Effector memory CD8-positive, alpha-beta T cell (primary cell): ENCODE data around the gene ZNF800.

ENCODE experiments used
- ATAC-seq: fragments of 150-1000 bp; cut with Tn5 transposase; replicated peaks from 2 replicates; pipeline ENCODE4 v1.10.0; 2021; ENCODE audit warnings: mild to moderate bottlenecking, moderate library complexity
- DNase-seq, 3 experiments: peaks; one replicate each; pipeline ENCODE4 v3.0.0; 2021
- H3K27ac Mint-ChIP-seq, 2 donors: one replicate each; pipeline ENCODE4 v1.8.0; 2022; ENCODE audit warnings: mild to moderate bottlenecking in 2 of 2, mixed read lengths in 2 of 2, moderate library complexity in 2 of 2
- H3K27me3 Mint-ChIP-seq, 2 donors: one replicate each; pipeline ENCODE4 v1.8.0; 2022; ENCODE audit warnings: mixed read lengths in 2 of 2
- H3K36me3 Mint-ChIP-seq: one replicate; pipeline ENCODE4 v1.8.0; 2022; ENCODE audit warnings: mild to moderate bottlenecking, moderate library complexity, mixed read lengths; ENCODE audit not compliant: insufficient read depth
- H3K4me1 Mint-ChIP-seq, 2 donors: one replicate each; pipeline ENCODE4 v1.8.0; 2022; ENCODE audit warnings: low read depth in 2 of 2, mixed read lengths in 2 of 2
- H3K4me3 Mint-ChIP-seq, 2 donors: one replicate each; pipeline ENCODE4 v1.8.0; 2022; ENCODE audit warnings: mild to moderate bottlenecking in 2 of 2, mixed read lengths in 2 of 2, moderate library complexity in 2 of 2
- H3K9me3 Mint-ChIP-seq, 2 donors: one replicate each; pipeline ENCODE4 v1.8.0; 2022; ENCODE audit warnings: mixed read lengths in 2 of 2

Gene ZNF800

GRCh38 chr7:127382301-127383085, 10.0 kb downstream of the ZNF800 start:
- Mint-ChIP-seq H3K4me3 (peak overlapping the region in 1 of 2 donors; percentile 40), H3K27ac (peak overlapping the region in 1 of 2 donors; percentile 48)

GRCh38 chr7:127380479-127380878, 12.0 kb downstream of the ZNF800 start:
- peaks cover 48 to 60% of the 10 kb centered on the region in 2 donors for H3K4me1 Mint-ChIP-seq
- DNase-seq, result no peak
- H3K4me3 Mint-ChIP-seq, result peak overlapping the region; percentile 53 to 58
- H3K27me3 Mint-ChIP-seq, result no peaks in the 10 kb centered on the region
- no peaks in the 10 kb centered on the region for H3K9me3 Mint-ChIP-seq
- peak overlapping the region; percentile 65 to 87 for H3K27ac Mint-ChIP-seq
- H3K36me3 Mint-ChIP-seq, result peaks cover 50% of the 10 kb centered on the region
- no peak for ATAC-seq

More at GRCh38 chr7:127382301-127383085, 10.0 kb downstream of the ZNF800 start:
- H3K27me3 Mint-ChIP-seq, result no peaks in the 10 kb centered on the region
- H3K36me3 Mint-ChIP-seq, result peaks cover 50% of the 10 kb centered on the region
- no peak for ATAC-seq
- DNase-seq, result no peak
- peaks cover 47 to 64% of the 10 kb centered on the region in 2 donors for H3K4me1 Mint-ChIP-seq
- H3K9me3 Mint-ChIP-seq, result no peaks in the 10 kb centered on the region

DNA sequence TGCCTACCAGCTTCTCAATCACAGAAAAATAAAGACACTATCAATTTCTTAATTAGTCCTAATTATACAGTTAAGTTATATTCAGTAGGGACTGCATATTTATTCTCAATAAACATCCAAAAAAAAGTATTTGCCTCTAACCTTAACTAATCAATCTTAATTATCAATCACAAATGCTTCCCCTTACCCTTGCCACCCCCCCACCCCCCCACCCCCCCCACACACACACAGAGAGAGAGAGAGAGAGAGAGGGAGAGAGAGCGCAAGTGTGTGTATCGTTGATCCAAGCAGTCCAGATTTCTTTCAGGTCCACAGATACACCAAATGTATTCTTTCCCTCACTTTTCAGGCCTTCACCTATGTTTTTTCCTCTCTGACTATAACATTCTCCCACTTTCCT, 12.9 kb downstream of the ZNF800 start:
- Mint-ChIP-seq H3K4me1 (peaks cover 46 to 61% of the 10 kb centered on the region in 2 donors), H3K27me3 (no peaks in the 10 kb centered on the region), H3K9me3 (no peaks in the 10 kb centered on the region), H3K4me3 (peak overlapping the region; percentile 53 to 58), H3K27ac (peak overlapping the region; percentile 65 to 87), H3K36me3 (peaks cover 50% of the 10 kb centered on the region)
- ATAC-seq, result no peak
- no peak for DNase-seq

DNA sequence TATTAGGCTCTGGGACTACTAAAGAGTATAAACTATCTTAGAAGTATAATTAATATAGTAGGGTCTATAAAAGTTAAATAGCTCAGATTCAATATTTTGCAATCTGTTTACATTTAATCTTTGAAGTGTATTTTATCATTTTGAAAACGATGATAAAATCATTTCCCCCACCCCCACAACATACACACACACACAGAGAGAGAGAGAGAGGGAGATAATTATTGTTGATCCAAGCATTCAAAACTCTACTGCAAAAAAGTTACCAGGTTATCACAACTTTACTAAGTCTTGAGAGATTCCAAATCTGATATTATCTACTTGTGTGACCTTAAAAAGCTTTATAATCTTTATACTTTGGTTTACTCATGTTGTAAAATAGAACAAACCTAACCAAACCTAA, 14.0 kb downstream of the ZNF800 start:
- DNase-seq (no peak), ATAC-seq (no peak)
- H3K9me3 Mint-ChIP-seq, result no peaks in the 10 kb centered on the region
- peaks cover 46 to 65% of the 10 kb centered on the region in 2 donors for H3K4me1 Mint-ChIP-seq
- H3K27me3 Mint-ChIP-seq, result no peaks in the 10 kb centered on the region
- peaks cover 50% of the 10 kb centered on the region for H3K36me3 Mint-ChIP-seq
- peak overlapping the region in 1 of 2 donors; percentile 40 for H3K4me3 Mint-ChIP-seq
- peak overlapping the region; percentile 44 to 87 for H3K27ac Mint-ChIP-seq

- H3K4me3 Mint-ChIP-seq, result peak overlapping the region in 1 of 2 donors; percentile 25
- no peak for DNase-seq
- H3K4me1 Mint-ChIP-seq, result peaks cover 38 to 56% of the 10 kb centered on the region in 2 donors
- H3K27me3 Mint-ChIP-seq, result no peaks in the 10 kb centered on the region
- peak overlapping the region in 1 of 2 donors; percentile 23 for H3K27ac Mint-ChIP-seq
- ATAC-seq, result no peak
- peaks cover 59% of the 10 kb centered on the region for H3K36me3 Mint-ChIP-seq
- no peaks in the 10 kb centered on the region for H3K9me3 Mint-ChIP-seq
Measured at GRCh38 chr7:127377425-127377824, 15.1 kb downstream of the ZNF800 start.

GRCh38 chr7:127375631-127376030, 16.9 kb downstream of the ZNF800 start:
- peaks cover 27 to 46% of the 10 kb centered on the region in 2 donors for H3K4me1 Mint-ChIP-seq
- no peak overlapping the region for H3K27ac Mint-ChIP-seq
- no peaks in the 10 kb centered on the region for H3K27me3 Mint-ChIP-seq
- ATAC-seq (no peak), DNase-seq (no peak)
- peaks cover 68% of the 10 kb centered on the region for H3K36me3 Mint-ChIP-seq
- H3K4me3 Mint-ChIP-seq, result no peak overlapping the region
- no peaks in the 10 kb centered on the region for H3K9me3 Mint-ChIP-seq

DNA sequence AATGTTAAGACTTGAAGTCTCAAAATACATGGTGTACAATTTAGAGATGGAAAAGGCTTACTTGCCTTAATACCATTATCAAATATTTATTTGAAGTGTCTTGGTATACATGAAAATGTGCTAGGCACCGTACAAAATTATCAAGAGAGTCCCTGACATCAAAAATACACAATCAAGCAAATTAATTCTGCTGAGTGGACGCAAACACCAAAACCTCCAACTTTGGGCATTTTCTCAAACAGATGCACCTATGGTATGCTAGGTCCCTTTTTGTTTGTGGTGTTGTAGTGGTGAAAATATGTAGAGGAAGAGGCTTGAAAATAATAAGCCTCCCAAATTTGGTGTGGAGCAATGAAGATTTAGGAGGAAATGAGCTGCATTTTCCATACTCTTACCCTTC, 24.8 kb downstream of the ZNF800 start:
- Mint-ChIP-seq H3K4me1 (peaks cover 13 to 38% of the 10 kb centered on the region in 2 donors), H3K27me3 (no peaks in the 10 kb centered on the region), H3K4me3 (no peak overlapping the region), H3K9me3 (no peaks in the 10 kb centered on the region), H3K27ac (peak overlapping the region in 1 of 2 donors; percentile 26), H3K36me3 (peaks cover 33% of the 10 kb centered on the region)
- no peak for DNase-seq
- ATAC-seq, result no peak

DNA sequence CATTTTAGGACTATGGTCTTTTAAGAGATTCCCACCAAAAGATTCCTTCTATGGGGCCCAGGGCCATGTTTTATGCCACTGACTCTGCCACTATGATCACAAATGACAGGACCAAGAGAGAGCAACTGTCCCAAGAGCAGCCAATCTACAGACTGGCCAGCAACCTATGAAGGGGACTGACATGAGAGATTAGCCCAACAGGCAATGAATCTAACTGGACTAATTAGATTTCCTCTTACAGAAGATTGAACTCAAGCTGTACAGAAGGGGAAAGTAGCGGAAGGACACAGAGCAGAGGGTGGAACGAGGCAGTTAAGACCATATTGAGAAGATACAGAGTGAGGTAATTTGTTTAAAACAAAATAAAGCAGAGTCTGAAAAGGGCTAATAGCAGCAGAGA, 25.8 kb downstream of the ZNF800 start:
- Mint-ChIP-seq H3K27me3 (no peaks in the 10 kb centered on the region), H3K4me3 (no peak overlapping the region)

DNA sequence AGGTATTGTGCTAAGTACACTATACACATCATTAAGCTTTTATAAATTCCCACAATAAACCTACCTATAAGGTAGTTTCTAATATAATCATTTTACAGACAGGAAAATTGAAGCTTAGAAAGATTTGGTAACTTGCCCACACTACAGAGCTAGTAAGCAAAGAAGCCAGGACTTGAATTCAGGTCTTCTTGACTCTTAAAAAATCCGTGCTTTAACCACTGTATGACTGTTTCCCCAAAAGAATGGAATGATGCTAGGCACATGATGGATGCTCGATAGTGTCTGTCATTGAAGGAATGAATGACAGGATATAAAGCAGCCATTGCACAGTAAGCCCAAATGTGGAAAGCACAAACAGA, 26.6 kb downstream of the ZNF800 start:
- ATAC-seq (no peak), DNase-seq (no peak)
- Mint-ChIP-seq H3K27ac (no peak overlapping the region), H3K4me3 (no peak overlapping the region), H3K36me3 (peaks cover 18% of the 10 kb centered on the region), H3K27me3 (no peaks in the 10 kb centered on the region), H3K4me1 (peaks cover 13 to 33% of the 10 kb centered on the region in 2 donors), H3K9me3 (no peaks in the 10 kb centered on the region)

More for the DNA sequence above, 25.8 kb downstream of the ZNF800 start:
- ATAC-seq (no peak), DNase-seq (no peak)
- Mint-ChIP-seq H3K36me3 (peaks cover 23% of the 10 kb centered on the region), H3K9me3 (no peaks in the 10 kb centered on the region), H3K27ac (no peak overlapping the region), H3K4me1 (peaks cover 13 to 37% of the 10 kb centered on the region in 2 donors)

GRCh38 chr7:127365164-127365956, 27.1 kb downstream of the ZNF800 start:
- Mint-ChIP-seq H3K27me3 (no peaks in the 10 kb centered on the region), H3K4me1 (peaks cover 13 to 33% of the 10 kb centered on the region in 2 donors), H3K27ac (no peak overlapping the region), H3K36me3 (peaks cover 12% of the 10 kb centered on the region), H3K9me3 (no peaks in the 10 kb centered on the region), H3K4me3 (no peak overlapping the region)
- no peak for ATAC-seq
- no peak for DNase-seq

DNA sequence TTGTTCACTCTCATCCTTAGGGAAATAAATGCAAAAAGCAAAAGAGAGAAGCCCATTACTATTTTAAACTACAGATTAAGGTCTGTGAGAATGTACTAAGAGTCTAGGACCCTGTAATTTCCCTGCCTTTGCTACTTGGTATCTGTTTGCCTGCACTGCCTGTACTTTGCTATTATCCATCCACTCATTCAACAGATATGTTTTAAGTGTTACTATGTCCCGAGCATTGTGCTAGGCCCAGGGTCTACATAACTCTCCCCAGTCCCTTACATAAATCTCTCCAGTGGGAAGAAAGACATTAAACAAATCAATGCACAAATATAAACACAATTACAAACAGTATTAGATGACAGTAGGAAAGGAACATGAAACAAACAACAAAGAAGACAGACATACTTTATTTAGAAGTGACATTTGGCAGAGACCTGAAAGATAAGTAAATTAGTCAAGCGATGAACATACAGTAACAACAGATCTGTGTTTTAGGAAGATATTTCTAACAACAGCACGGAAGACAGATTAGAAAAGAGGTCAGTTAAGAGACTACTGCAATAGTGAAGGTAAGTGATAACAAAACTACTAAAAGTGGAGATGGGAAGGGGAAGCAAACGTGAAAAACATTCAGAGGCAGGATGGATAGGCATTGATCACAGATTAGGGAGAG, 30.0 kb downstream of the ZNF800 start:
- no peaks in the 10 kb centered on the region for H3K27me3 Mint-ChIP-seq
- ATAC-seq, result no peak
- no peak overlapping the region for H3K4me3 Mint-ChIP-seq
- H3K9me3 Mint-ChIP-seq, result no peaks in the 10 kb centered on the region
- peaks cover 3% of the 10 kb centered on the region for H3K36me3 Mint-ChIP-seq
- DNase-seq, result no peak
- H3K27ac Mint-ChIP-seq, result no peak overlapping the region
- H3K4me1 Mint-ChIP-seq, result peaks cover 6 to 21% of the 10 kb centered on the region in 2 donors

DNA sequence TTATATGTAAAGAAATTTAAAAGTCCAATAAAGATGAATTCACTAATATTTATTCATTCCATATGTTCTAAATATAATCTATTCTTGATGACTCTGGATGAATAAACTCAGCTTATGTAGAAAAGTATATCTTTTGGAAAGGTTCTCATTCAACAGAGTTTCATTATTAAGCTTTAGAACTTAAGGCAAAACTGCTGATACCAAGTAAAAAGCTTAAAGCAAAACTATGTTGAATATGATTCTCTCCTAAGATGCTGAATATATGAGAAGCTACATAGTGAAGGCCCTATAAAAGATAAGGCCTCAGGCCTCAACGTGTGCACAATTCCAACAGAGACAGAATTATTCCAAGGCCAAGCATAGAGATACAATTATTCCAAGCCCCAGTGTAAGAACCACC, 30.8 kb downstream of the ZNF800 start:
- H3K4me3 Mint-ChIP-seq, result no peak overlapping the region
- no peak for ATAC-seq
- DNase-seq, result no peak
- H3K27me3 Mint-ChIP-seq, result no peaks in the 10 kb centered on the region
- H3K36me3 Mint-ChIP-seq, result peaks cover 3% of the 10 kb centered on the region
- peaks cover 6 to 20% of the 10 kb centered on the region in 2 donors for H3K4me1 Mint-ChIP-seq
- no peak overlapping the region for H3K27ac Mint-ChIP-seq
- no peaks in the 10 kb centered on the region for H3K9me3 Mint-ChIP-seq

- H3K27me3 Mint-ChIP-seq, result no peaks in the 10 kb centered on the region
Measured at GRCh38 chr7:127359011-127359410, 33.5 kb downstream of the ZNF800 start.

More at GRCh38 chr7:127359011-127359410, 33.5 kb downstream of the ZNF800 start:
- Mint-ChIP-seq H3K4me1 (peaks cover 5 to 22% of the 10 kb centered on the region in 2 donors), H3K27ac (peak overlapping the region in 1 of 2 donors; percentile 2), H3K36me3 (peaks cover 11% of the 10 kb centered on the region), H3K9me3 (no peaks in the 10 kb centered on the region), H3K4me3 (no peak overlapping the region)
- DNase-seq (no peak), ATAC-seq (no peak)
